Adrenal gland (tissue), 12 donors: ENCODE measurements around the gene CGREF1. TPM values are rescaled to one million over a fixed set of nuclear protein-coding genes. Genes with fewer than 3 reads are reported as not detected.

Source experiments
- DNase-seq, 7 donors: peaks; one replicate each; pipeline ENCODE4 v3.0.0-alpha.2; 2019 to 2020
- H3K27ac ChIP-seq, 5 donors: fragments of 200-600 bp; sonication (generic) in 4 of 5; 1 replicate in 3 of 5; 2 replicates in 2 of 5; pipeline versions ENCODE4 v1.5.1 to v1.8.0; 2016 to 2020; ENCODE audit warnings: mild to moderate bottlenecking in 1 of 5
- H3K27me3 ChIP-seq: fragments of 200-600 bp; 2 replicates; pipeline ENCODE4 v1.8.0; 2021
- H3K36me3 ChIP-seq, 2 donors: fragments of 200-600 bp; replicated peaks in 1 of 2; 1 replicate in 1 of 2; 2 replicates in 1 of 2; pipeline versions ENCODE4 v1.5.1 to v1.8.0; 2018 to 2022
- H3K4me1 ChIP-seq, 2 donors: fragments of 200-600 bp; replicated peaks in 1 of 2; 1 replicate in 1 of 2; 2 replicates in 1 of 2; pipeline versions ENCODE4 v1.5.1 to v1.8.0; 2018 to 2021
- H3K4me3 ChIP-seq, 4 donors: fragments of 200-600 bp; sonication (generic) in 3 of 4; one replicate each; pipeline ENCODE4 v1.5.1; 2016 to 2018
- H3K9me3 ChIP-seq, 3 donors: fragments of 200-600 bp; sonication (generic) in 1 of 3; replicated peaks in 1 of 3; 1 replicate in 2 of 3; 2 replicates in 1 of 3; pipeline versions ENCODE4 v1.5.1 to v1.8.0; 2016 to 2021
- POLR2A ChIP-seq, 2 donors: fragments of 450-650 bp; IDR thresholded peaks; one replicate each; pipeline ENCODE4 v1.6.1; 2017; ENCODE audit warnings: antibody characterized with exemption in 2 of 2, mild to moderate bottlenecking in 2 of 2, moderate library complexity in 1 of 2
- WGBS, 4 donors: extraction: QIAGEN DNeasy Blood & Tissue Kit in 2 of 4; methylation state at CpG; one replicate each; pipeline versions ENCODE4 v1.1.5 to v1.1.7; 2013 to 2017; 5-methylcytosine and 5-hydroxymethylcytosine counted together
- intact Hi-C, 2 donors: fragments of 100-400 bp; cut with DNase I; formaldehyde crosslinking; loops; one replicate each; pipeline versions ENCODE4 v1.14.1 to v1.15.0; 2022 to 2023
- polyA plus RNA-seq, 3 donors: library from polyadenylated mRNA; stranded (reverse); fragments of 200-250 nt in 2 of 3; fragments of 350-450 nt in 1 of 3; fragmentation: Illumina TruSeq in 1 of 3; extraction: RNeasy Lipid Tissue Mini Kit (QIAGEN cat#74804) in 1 of 3; gene quantifications; one replicate each; pipeline ENCODE4 v1.2.3, GENCODE V29; 2013 to 2014
- total RNA-seq, 9 donors: library from RNA; depleted of rRNA in 4 of 9; stranded (reverse); fragments of >200 nt in 4 of 9; fragments of 120-200 nt in 1 of 9; fragmentation: NEBNext Ultra II Directional in 1 of 9; extraction: Animal tissue kit (Norgen Biotek cat#: 25700) in 1 of 9; gene quantifications; one replicate each; pipeline versions ENCODE4 v1.1.0 to v1.2.4, GENCODE V29; 2013 to 2023
- TF ChIP-seq, protein P1 (sequence below), 6 experiments: fragments of 450-650 bp in 4 of 6; fragments of 200-600 bp in 2 of 6; sonication (generic) in 1 of 6; IDR thresholded peaks; 1 replicate in 5 of 6; 2 replicates in 1 of 6; pipeline versions ENCODE4 v1.5.1 to v1.8.0; 2016 to 2021; ENCODE audit warnings: antibody characterized with exemption in 6 of 6, mild to moderate bottlenecking in 2 of 6, moderate library complexity in 1 of 6
- donor health status: healthy with polysubstance abuse.
- donor health status: Bipolar disorder and iron deficiency.
- donor health status: DM: yes; HTN: yes; CAD: no.
- donor health status: DM: no; HTN: no; CAD: no.
- donor health status: DM: no; HTN: no; CAD: no.
- donor health status: DM: yes; HTN: yes; CAD: no.

The CGREF1 gene
- total and polyA plus RNA-seq, 12 donors: 0.52 to 4.7 (median 1.3) TPM; not detected in 1

DNA sequence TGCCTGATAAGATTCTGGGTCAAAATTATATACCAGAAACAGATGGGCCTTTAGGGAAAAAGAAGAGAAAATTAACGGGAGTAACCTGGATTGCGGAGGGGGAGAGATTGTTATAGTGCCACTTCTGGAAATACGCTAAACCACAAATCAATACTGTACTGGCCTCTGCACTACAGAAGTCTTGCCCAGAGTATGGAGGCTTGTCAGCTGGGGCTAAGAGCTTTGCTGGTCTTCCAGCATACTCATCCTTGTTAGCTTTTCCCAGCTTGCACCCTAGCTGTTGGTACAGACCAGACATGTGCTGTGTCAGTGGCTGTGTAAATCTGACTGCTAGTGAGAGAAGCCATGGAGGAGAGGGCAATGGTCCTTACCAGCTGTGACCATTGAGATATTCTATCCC lies 58.6 kb downstream of the CGREF1 start:
- Histone ChIP-seq H3K27me3 (no peaks in the 10 kb centered on the region), H3K27ac (peak overlapping the region in 3 of 5 donors; percentile 59 to 79 (median 61)), H3K4me3 (no peak overlapping the region), H3K36me3 (peaks cover 0 to 38% of the 10 kb centered on the region in 2 donors), H3K4me1 (peaks cover 19 to 28% of the 10 kb centered on the region in 2 donors), H3K9me3 (no peaks in the 10 kb centered on the region)
- no peak for DNase-seq
- intact Hi-C loops: no loop called here
- TF ChIP-seq, protein P1, sequence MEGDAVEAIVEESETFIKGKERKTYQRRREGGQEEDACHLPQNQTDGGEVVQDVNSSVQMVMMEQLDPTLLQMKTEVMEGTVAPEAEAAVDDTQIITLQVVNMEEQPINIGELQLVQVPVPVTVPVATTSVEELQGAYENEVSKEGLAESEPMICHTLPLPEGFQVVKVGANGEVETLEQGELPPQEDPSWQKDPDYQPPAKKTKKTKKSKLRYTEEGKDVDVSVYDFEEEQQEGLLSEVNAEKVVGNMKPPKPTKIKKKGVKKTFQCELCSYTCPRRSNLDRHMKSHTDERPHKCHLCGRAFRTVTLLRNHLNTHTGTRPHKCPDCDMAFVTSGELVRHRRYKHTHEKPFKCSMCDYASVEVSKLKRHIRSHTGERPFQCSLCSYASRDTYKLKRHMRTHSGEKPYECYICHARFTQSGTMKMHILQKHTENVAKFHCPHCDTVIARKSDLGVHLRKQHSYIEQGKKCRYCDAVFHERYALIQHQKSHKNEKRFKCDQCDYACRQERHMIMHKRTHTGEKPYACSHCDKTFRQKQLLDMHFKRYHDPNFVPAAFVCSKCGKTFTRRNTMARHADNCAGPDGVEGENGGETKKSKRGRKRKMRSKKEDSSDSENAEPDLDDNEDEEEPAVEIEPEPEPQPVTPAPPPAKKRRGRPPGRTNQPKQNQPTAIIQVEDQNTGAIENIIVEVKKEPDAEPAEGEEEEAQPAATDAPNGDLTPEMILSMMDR (IDR thresholded peaks at IDR 0.05): no peak
- TF ChIP-seq POLR2A (IDR thresholded peaks at IDR 0.05): no peak
- WGBS, 4 donors: 90 to 96% (median 93%) methylated on average over 3 of the region's 3 CpGs

GRCh38 chr2:27059141-27059820 lies 59.6 kb downstream of the CGREF1 start:
- peak in 6 of 7 donors; percentile 77 to 90 (median 84) for DNase-seq
- Histone ChIP-seq H3K36me3 (peaks cover 0 to 41% of the 10 kb centered on the region in 2 donors), H3K4me1 (peaks cover 19 to 26% of the 10 kb centered on the region in 2 donors), H3K27me3 (no peaks in the 10 kb centered on the region), H3K4me3 (no peak overlapping the region), H3K9me3 (no peaks in the 10 kb centered on the region), H3K27ac (peak overlapping the region in 4 of 5 donors; percentile 59 to 79 (median 67))
- intact Hi-C loops: no loop called here
- TF ChIP-seq, protein P1 (IDR thresholded peaks at IDR 0.05): peak in 2 of 6 experiments; percentile 18 to 30
- TF ChIP-seq POLR2A (IDR thresholded peaks at IDR 0.05): no peak
- 31 to 48% (median 39%) methylated on average over 11 to 15 of the region's 15 CpGs for whole genome bisulfite sequencing, 4 donors

DNA sequence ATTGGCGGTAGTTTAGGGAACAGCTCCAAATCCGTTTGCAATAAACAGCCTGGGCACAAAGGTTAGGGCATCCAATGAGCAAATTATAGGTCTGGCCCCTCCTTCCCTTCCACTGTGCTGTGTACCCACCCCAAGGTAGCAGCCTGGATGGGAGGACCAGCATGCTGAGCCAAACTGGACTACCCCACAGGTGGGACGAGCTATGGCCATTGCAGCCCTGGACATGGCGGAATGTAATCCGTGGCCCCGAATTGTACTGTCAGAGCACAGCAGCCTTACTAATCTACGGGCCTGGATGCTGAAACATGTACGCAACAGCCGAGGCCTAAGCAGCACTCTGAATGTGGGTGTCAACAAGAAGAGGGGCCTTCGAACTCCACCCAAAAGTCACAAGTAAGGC lies 60.7 kb downstream of the CGREF1 start:
- intact Hi-C loops: no loop called here
- H3K27ac ChIP-seq: peak overlapping the region in 1 of 5 donors; percentile 79
- peaks cover 11 to 18% of the 10 kb centered on the region in 2 donors for H3K4me1 ChIP-seq
- WGBS, 4 donors: 91 to 98% (median 94%) methylated on average over 6 to 10 of the region's 10 CpGs
- H3K36me3 ChIP-seq: peaks cover 0 to 52% of the 10 kb centered on the region in 2 donors
- H3K9me3 ChIP-seq: no peaks in the 10 kb centered on the region
- H3K4me3 ChIP-seq: no peak overlapping the region
- TF ChIP-seq, protein P1 (IDR thresholded peaks at IDR 0.05): no peak
- TF ChIP-seq POLR2A (IDR thresholded peaks at IDR 0.05): no peak
- no peak for DNase-seq
- no peaks in the 10 kb centered on the region for H3K27me3 ChIP-seq

- Histone ChIP-seq H3K9me3 (no peaks in the 10 kb centered on the region), H3K4me3 (no peak overlapping the region), H3K36me3 (peaks cover 0 to 52% of the 10 kb centered on the region in 2 donors), H3K4me1 (peaks cover 9 to 21% of the 10 kb centered on the region in 2 donors), H3K27me3 (no peaks in the 10 kb centered on the region), H3K27ac (no peak overlapping the region)
- DNase-seq: no peak
- TF ChIP-seq, protein P1 (IDR thresholded peaks at IDR 0.05): no peak
- no peak for TF ChIP-seq POLR2A (IDR thresholded peaks at IDR 0.05)
- intact Hi-C loops: no loop called here
- 95 to 96% (median 96%) methylated on average over 6 of the region's 6 CpGs for WGBS, 4 donors
These were observed 61.7 kb downstream of the CGREF1 start for GRCh38 chr2:27057184-27057583.
